ENCODE results near the gene POLA2.

DNA sequence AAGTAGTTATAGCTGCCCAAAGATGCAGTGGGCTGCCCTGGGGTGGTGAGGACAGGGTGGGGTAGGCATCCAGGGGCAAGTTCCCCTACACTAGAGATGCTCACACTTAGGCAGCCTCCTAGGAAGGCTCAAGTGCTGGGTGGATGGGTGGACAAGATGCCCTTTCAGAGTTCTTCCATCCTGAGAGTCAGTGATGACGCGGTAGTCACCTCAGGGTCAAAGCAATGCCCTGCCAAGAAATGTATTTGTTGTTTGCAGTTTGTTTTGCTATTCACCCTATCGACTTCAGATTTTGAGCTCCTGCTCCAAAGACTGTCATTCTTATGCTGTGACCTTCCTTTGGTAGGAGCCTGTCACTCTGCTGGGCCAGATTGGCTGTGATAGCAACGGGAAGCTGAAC lies 18.9 kb downstream of the POLA2 start:
- TF ChIP-seq, protein P1, sequence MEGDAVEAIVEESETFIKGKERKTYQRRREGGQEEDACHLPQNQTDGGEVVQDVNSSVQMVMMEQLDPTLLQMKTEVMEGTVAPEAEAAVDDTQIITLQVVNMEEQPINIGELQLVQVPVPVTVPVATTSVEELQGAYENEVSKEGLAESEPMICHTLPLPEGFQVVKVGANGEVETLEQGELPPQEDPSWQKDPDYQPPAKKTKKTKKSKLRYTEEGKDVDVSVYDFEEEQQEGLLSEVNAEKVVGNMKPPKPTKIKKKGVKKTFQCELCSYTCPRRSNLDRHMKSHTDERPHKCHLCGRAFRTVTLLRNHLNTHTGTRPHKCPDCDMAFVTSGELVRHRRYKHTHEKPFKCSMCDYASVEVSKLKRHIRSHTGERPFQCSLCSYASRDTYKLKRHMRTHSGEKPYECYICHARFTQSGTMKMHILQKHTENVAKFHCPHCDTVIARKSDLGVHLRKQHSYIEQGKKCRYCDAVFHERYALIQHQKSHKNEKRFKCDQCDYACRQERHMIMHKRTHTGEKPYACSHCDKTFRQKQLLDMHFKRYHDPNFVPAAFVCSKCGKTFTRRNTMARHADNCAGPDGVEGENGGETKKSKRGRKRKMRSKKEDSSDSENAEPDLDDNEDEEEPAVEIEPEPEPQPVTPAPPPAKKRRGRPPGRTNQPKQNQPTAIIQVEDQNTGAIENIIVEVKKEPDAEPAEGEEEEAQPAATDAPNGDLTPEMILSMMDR (IDR thresholded peaks at IDR 0.05; ENCODE audit: low read depth, low read length, missing input control): no peak
- TF ChIP-seq TAF1 (conservative IDR thresholded peaks at IDR 0.05): no peak
- TF ChIP-seq HNF4A (conservative IDR thresholded peaks at IDR 0.05): no peak
